Liver (tissue), 9 donors: ENCODE data around the gene ZNF844. TPM values are rescaled to one million over a fixed set of nuclear protein-coding genes. Genes with fewer than 3 reads are reported as not detected.

ENCODE experiments used
- DNase-seq: peaks from one replicate; pipeline ENCODE4 v3.0.0-alpha.2; 2017; ENCODE audit warnings: low spot score
- H3K27ac ChIP-seq, 2 donors: one replicate each; pipeline ENCODE4 v1.7.0; 2013; ENCODE audit warnings: inconsistent platforms in 2 of 2, low read length in 2 of 2, control low read depth in 1 of 2, low read depth in 1 of 2, mild to moderate bottlenecking in 1 of 2
- H3K27me3 ChIP-seq, 4 donors: one replicate each; pipeline versions ENCODE4 v1.6.1 to v1.7.0; 2013; ENCODE audit warnings: low read length in 3 of 4, inconsistent platforms in 1 of 4, mild to moderate bottlenecking in 1 of 4, moderate library complexity in 1 of 4; ENCODE audit not compliant: control insufficient read depth in 4 of 4, insufficient read depth in 4 of 4
- H3K36me3 ChIP-seq, 4 donors: one replicate each; pipeline versions ENCODE4 v1.6.1 to v1.7.0; 2013; ENCODE audit warnings: low read length in 3 of 4, mild to moderate bottlenecking in 3 of 4, low read depth in 1 of 4, moderate library complexity in 1 of 4; ENCODE audit not compliant: control insufficient read depth in 4 of 4, insufficient read depth in 3 of 4
- H3K4me1 ChIP-seq, 4 donors: one replicate each; pipeline versions ENCODE4 v1.6.1 to v1.7.0; 2013; ENCODE audit warnings: low read length in 3 of 4, mild to moderate bottlenecking in 3 of 4, moderate library complexity in 1 of 4; ENCODE audit not compliant: control insufficient read depth in 4 of 4, insufficient read depth in 4 of 4
- H3K4me3 ChIP-seq, 3 donors: one replicate each; pipeline versions ENCODE4 v1.6.1 to v1.7.0; 2013; ENCODE audit warnings: low read length in 3 of 3, control low read depth in 1 of 3, low read depth in 1 of 3, mild to moderate bottlenecking in 1 of 3
- H3K9ac ChIP-seq, 2 donors: one replicate each; pipeline ENCODE4 v1.7.0; 2013; ENCODE audit warnings: low read length in 2 of 2, mild to moderate bottlenecking in 2 of 2, moderate library complexity in 2 of 2, control low read depth in 1 of 2, low read depth in 1 of 2
- H3K9me3 ChIP-seq, 4 donors: one replicate each; pipeline versions ENCODE4 v1.6.1 to v1.7.0; 2013; ENCODE audit warnings: low read length in 3 of 4; ENCODE audit not compliant: control insufficient read depth in 4 of 4
- ATF3 ChIP-seq: IDR thresholded peaks from 2 replicates; pipeline ENCODE4 v1.6.1; 2016; ENCODE audit warnings: antibody characterized with exemption
- CTCF ChIP-seq: fragments of 150-350 bp; IDR thresholded peaks from 2 replicates; pipeline ENCODE4 v1.5.1; 2017; ENCODE audit warnings: improper control_type of control experiment, low read depth, low read length; ENCODE audit not compliant: missing input control
- EGR1 ChIP-seq, 2 donors: IDR thresholded peaks; 2 replicates each; pipeline ENCODE4 v1.6.1; 2016 to 2018; ENCODE audit warnings: antibody characterized with exemption in 2 of 2, low read depth in 2 of 2
- FOXA1 ChIP-seq: IDR thresholded peaks from 2 replicates; pipeline ENCODE4 v1.6.1; 2016; ENCODE audit warnings: antibody characterized with exemption
- GABPA ChIP-seq, 2 donors: IDR thresholded peaks in 1 of 2; conservative IDR thresholded peaks in 1 of 2; 2 replicates each; pipeline ENCODE4 v1.6.1; 2016; ENCODE audit warnings: antibody characterized with exemption in 2 of 2, mild to moderate bottlenecking in 1 of 2, moderate library complexity in 1 of 2
- HNF4A ChIP-seq, 2 donors: conservative IDR thresholded peaks; 2 replicates each; pipeline ENCODE4 v1.6.1; 2016; ENCODE audit warnings: antibody characterized with exemption in 2 of 2, mild to moderate bottlenecking in 2 of 2
- HNF4G ChIP-seq: IDR thresholded peaks from 2 replicates; pipeline ENCODE4 v1.6.1; 2016; ENCODE audit warnings: antibody characterized with exemption
- JUND ChIP-seq, 2 donors: IDR thresholded peaks; 2 replicates each; pipeline ENCODE4 v1.6.1; 2016; ENCODE audit warnings: antibody characterized with exemption in 2 of 2
- NR2F2 ChIP-seq: IDR thresholded peaks from 2 replicates; pipeline ENCODE4 v1.6.1; 2016; ENCODE audit warnings: antibody characterized with exemption
- RAD21 ChIP-seq, 2 donors: IDR thresholded peaks; 2 replicates each; pipeline ENCODE4 v1.6.1; 2016; ENCODE audit warnings: antibody characterized with exemption in 2 of 2, mild to moderate bottlenecking in 2 of 2
- SP1 ChIP-seq: IDR thresholded peaks from 2 replicates; pipeline ENCODE4 v1.6.1; 2018; ENCODE audit warnings: antibody characterized with exemption, mild to moderate bottlenecking
- YY1 ChIP-seq: IDR thresholded peaks from 2 replicates; pipeline ENCODE4 v1.6.1; 2016; ENCODE audit warnings: antibody characterized with exemption, mild to moderate bottlenecking
- WGBS: extraction: QIAGEN DNeasy Blood & Tissue Kit; methylation state at CpG from one replicate; pipeline ENCODE4 v1.1.7; 2013; 5-methylcytosine and 5-hydroxymethylcytosine counted together
- polyA plus RNA-seq, 2 donors: library from polyadenylated mRNA; stranded (reverse) in 1 of 2; unstranded in 1 of 2; fragments of 200-250 nt in 1 of 2; fragments of >200 nt in 1 of 2; fragmentation: Nextera tagmentation in 1 of 2; extraction: Ambion mirVana in 1 of 2; gene quantifications; one replicate each; pipeline versions ENCODE4 v1.2.1 to v1.2.3, GENCODE V29; 2013 to 2015
- total RNA-seq, 2 donors: library from RNA; depleted of rRNA; stranded (reverse); fragments of >200 nt; gene quantifications; one replicate each; pipeline ENCODE4 v1.2.3, GENCODE V29; 2014
- TF ChIP-seq, protein P1 (sequence below): IDR thresholded peaks from 2 replicates; pipeline ENCODE4 v1.6.1; 2016; ENCODE audit warnings: antibody characterized with exemption, mild to moderate bottlenecking
- TF ChIP-seq, protein P2 (sequence below): IDR thresholded peaks from 2 replicates; pipeline ENCODE4 v1.6.1; 2016; ENCODE audit warnings: antibody characterized with exemption
- donor health status: healthy.
- donor health status: healthy.
- donor health status: healthy.
- donor health status: healthy.
- donor health status: healthy.

ZNF844 gene
- total and polyA plus RNA-seq, 4 donors = 0.72 to 5.6 (median 2.9) TPM

DNA sequence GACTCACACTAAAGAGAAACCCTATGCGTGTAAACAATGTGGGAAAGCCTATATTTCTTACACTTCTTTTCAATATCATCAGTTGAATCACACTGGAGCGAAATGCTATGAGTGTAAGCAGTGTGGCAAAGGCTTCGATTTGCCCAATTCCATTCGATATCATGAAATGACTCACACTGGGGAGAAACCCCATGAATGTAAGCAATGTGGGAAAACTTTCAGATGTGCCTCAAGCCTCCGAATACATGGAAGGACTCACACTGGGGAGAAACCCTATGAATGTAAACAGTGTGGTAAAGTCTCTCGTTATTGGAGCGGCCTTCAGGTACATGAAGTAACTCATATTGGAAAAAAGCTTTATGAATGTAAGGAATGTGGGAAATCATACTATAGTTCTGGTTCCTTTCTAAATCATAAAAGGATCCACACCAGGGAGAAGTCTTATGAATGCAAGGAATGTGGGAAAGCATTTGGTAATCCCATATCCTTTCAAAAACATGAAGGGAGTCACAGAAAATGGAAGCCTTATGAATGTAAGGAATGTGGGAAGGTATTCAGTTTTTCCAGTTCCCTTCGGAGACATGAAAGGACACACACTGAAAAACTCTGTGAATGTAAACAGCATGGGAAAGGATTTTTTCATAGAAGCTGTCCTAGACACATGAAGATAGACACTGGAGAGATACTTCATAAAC is 47.6 kb downstream of the ZNF844 start:
- TF ChIP-seq CTCF (no peak), JUND (IDR thresholded peaks at IDR 0.05) (no peak), HNF4G (no peak), YY1 (no peak), NR2F2 (no peak), SP1 (no peak)
- Histone ChIP-seq H3K36me3 (peaks cover 0 to 18% (median 15%) of the 10 kb centered on the region in 4 donors), H3K27me3 (no peaks in the 10 kb centered on the region), H3K4me1 (no peaks in the 10 kb centered on the region), H3K27ac (no peak overlapping the region), H3K9ac (no peak overlapping the region), H3K4me3 (peak overlapping the region in 2 of 3 donors; percentile 9 to 41), H3K9me3 (peaks cover 5 to 25% (median 17%) of the 10 kb centered on the region in 4 donors)
- 95% methylated on average over 8 of the region's 8 CpGs for WGBS
- no peak for DNase-seq

DNA sequence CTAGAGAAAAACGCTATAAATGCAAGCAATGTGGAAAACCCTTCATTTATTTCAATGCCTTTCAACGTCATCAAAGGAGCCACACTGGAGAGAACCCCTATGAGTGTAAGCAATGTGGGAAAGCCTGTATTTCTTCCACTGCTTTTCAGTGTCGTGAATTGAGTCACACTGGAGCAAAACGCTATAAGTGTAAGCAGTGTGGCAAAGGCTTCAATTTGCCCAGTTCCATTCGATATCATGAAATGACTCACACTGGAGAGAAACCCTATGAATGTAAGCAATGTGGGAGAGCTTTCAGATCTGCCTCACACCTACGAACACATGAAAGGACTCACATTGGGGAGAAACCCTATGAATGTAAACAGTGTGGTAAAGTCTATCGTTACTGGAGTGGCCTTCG is 48.2 kb downstream of the ZNF844 start:
- Histone ChIP-seq H3K36me3 (peaks cover 0 to 18% (median 15%) of the 10 kb centered on the region in 4 donors), H3K4me3 (peak overlapping the region in 1 of 3 donors; percentile 19), H3K27me3 (no peaks in the 10 kb centered on the region), H3K9ac (no peak overlapping the region), H3K27ac (no peak overlapping the region), H3K4me1 (no peaks in the 10 kb centered on the region), H3K9me3 (peaks cover 5 to 29% (median 19%) of the 10 kb centered on the region in 4 donors)
- no peak for DNase-seq
- WGBS = 89% methylated on average over 8 of the region's 8 CpGs
- TF ChIP-seq GABPA (IDR thresholded peaks at IDR 0.05 in 1 of 2, conservative IDR thresholded peaks at IDR 0.05 in 1 of 2) (no peak), EGR1 (IDR thresholded peaks at IDR 0.05; ENCODE audit: low read depth in 2 of 2) (no peak), SP1 (no peak), FOXA1 (no peak), JUND (IDR thresholded peaks at IDR 0.05) (no peak), NR2F2 (no peak), HNF4A (conservative IDR thresholded peaks at IDR 0.05) (no peak), RAD21 (IDR thresholded peaks at IDR 0.05) (no peak), YY1 (no peak), ATF3 (no peak)
- TF ChIP-seq, protein P1, sequence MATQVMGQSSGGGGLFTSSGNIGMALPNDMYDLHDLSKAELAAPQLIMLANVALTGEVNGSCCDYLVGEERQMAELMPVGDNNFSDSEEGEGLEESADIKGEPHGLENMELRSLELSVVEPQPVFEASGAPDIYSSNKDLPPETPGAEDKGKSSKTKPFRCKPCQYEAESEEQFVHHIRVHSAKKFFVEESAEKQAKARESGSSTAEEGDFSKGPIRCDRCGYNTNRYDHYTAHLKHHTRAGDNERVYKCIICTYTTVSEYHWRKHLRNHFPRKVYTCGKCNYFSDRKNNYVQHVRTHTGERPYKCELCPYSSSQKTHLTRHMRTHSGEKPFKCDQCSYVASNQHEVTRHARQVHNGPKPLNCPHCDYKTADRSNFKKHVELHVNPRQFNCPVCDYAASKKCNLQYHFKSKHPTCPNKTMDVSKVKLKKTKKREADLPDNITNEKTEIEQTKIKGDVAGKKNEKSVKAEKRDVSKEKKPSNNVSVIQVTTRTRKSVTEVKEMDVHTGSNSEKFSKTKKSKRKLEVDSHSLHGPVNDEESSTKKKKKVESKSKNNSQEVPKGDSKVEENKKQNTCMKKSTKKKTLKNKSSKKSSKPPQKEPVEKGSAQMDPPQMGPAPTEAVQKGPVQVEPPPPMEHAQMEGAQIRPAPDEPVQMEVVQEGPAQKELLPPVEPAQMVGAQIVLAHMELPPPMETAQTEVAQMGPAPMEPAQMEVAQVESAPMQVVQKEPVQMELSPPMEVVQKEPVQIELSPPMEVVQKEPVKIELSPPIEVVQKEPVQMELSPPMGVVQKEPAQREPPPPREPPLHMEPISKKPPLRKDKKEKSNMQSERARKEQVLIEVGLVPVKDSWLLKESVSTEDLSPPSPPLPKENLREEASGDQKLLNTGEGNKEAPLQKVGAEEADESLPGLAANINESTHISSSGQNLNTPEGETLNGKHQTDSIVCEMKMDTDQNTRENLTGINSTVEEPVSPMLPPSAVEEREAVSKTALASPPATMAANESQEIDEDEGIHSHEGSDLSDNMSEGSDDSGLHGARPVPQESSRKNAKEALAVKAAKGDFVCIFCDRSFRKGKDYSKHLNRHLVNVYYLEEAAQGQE = no peak
- TF ChIP-seq, protein P2, sequence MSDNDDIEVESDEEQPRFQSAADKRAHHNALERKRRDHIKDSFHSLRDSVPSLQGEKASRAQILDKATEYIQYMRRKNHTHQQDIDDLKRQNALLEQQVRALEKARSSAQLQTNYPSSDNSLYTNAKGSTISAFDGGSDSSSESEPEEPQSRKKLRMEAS = no peak
